Endothelial cell of umbilical vein (primary cell): Measurements from ENCODE around the gene DNAH10. TPM values are rescaled to one million over a fixed set of nuclear protein-coding genes. Genes with fewer than 3 reads are reported as not detected.

Source experiments
- BruUV-seq: library from RNA; stranded (reverse); fragments of 400-500 nt; replicated peaks from 2 replicates; lab custom pipeline; 2021; lab: Mats Ljungman, UMichigan
- CTCF ChIA-PET: fragments of 300-600, 350-600 bp; sonication (Branson Sonifier 250); formaldehyde crosslinking; loops from one replicate; lab custom pipeline; 2021; ENCODE audit warnings: antibody characterized with exemption, inconsistent platforms; lab: Charles Lee
- POLR2A ChIA-PET: fragments of 300-600, 350-600 bp; sonication (Branson Sonifier 250); formaldehyde crosslinking; loops from one replicate; lab custom pipeline; 2021; ENCODE audit warnings: antibody characterized with exemption, inconsistent platforms; lab: Charles Lee
- DNase-seq: peaks from one replicate; pipeline ENCODE4 v3.0.0-alpha.2; 2011; ENCODE audit warnings: low read depth, low spot score
- FAIRE-seq: peaks from 2 replicates; lab custom pipeline; 2011; peaks lifted over from hg19 to GRCh38; lab: Jason Lieb, UNC
- H2AFZ ChIP-seq: 2 replicates; pipeline ENCODE4 v1.6.0; 2012; ENCODE audit warnings: low read depth, low read length, control low read depth, inconsistent platforms
- H3K27ac ChIP-seq: 2 replicates; pipeline ENCODE4 v1.5.1; 2011; ENCODE audit warnings: low read depth, mild to moderate bottlenecking, control low read depth, low read length, moderate library complexity; ENCODE audit not compliant: insufficient read depth
- H3K27me3 ChIP-seq, 2 experiments: 2 replicates each; pipeline versions ENCODE4 v1.6.0 to v1.6.1; 2011; ENCODE audit warnings: low read length in 2 of 2, mixed read lengths in 1 of 2; ENCODE audit not compliant: control insufficient read depth in 2 of 2, insufficient read depth in 2 of 2
- H3K36me3 ChIP-seq, 2 experiments: 2 replicates in 1 of 2; 3 replicates in 1 of 2; pipeline ENCODE4 v1.5.1; 2011; ENCODE audit warnings: low read length in 2 of 2, mild to moderate bottlenecking in 1 of 2, moderate library complexity in 1 of 2; ENCODE audit not compliant: control insufficient read depth in 2 of 2, insufficient read depth in 2 of 2; ENCODE audit errors: extremely low read depth in 1 of 2
- H3K4me1 ChIP-seq: 3 replicates; pipeline ENCODE4 v1.5.1; 2011; ENCODE audit warnings: mild to moderate bottlenecking, low read length; ENCODE audit not compliant: control insufficient read depth, insufficient read depth; ENCODE audit errors: extremely low read depth
- H3K4me2 ChIP-seq: 2 replicates; pipeline ENCODE4 v1.6.1; 2011; ENCODE audit warnings: low read length, control low read depth, mixed read lengths; ENCODE audit not compliant: insufficient read depth
- H3K4me3 ChIP-seq, 3 experiments: fragments of 200-600 bp in 1 of 3; sonication (generic), shearing (Covaris generic) in 1 of 3; replicated peaks in 1 of 3; 2 replicates each; pipeline ENCODE4 v1.5.1; 2011 to 2016; ENCODE audit warnings: control low read depth in 3 of 3, low read length in 3 of 3, mild to moderate bottlenecking in 2 of 3, inconsistent platforms in 1 of 3, low read depth in 1 of 3, moderate library complexity in 1 of 3; ENCODE audit not compliant: insufficient read depth in 1 of 3
- H3K79me2 ChIP-seq: 2 replicates; pipeline ENCODE4 v1.6.0; 2012; ENCODE audit warnings: low read length, inconsistent platforms; ENCODE audit not compliant: control insufficient read depth, insufficient read depth
- H3K9ac ChIP-seq: replicated peaks from 2 replicates; pipeline ENCODE3; 2011; ENCODE audit warnings: low read length, control low read depth; ENCODE audit not compliant: insufficient read depth; ENCODE audit errors: extremely low read depth
- H3K9me1 ChIP-seq: replicated peaks from 3 replicates; pipeline ENCODE4 v1.6.0; 2011; ENCODE audit warnings: mild to moderate bottlenecking, low read length; ENCODE audit not compliant: control insufficient read depth, insufficient read depth; ENCODE audit errors: extremely low read depth
- H3K9me3 ChIP-seq: replicated peaks from 2 replicates; pipeline ENCODE4 v1.5.1; 2012; ENCODE audit warnings: low read length, inconsistent platforms; ENCODE audit not compliant: control insufficient read depth, insufficient read depth
- H4K20me1 ChIP-seq: replicated peaks from 2 replicates; pipeline ENCODE3; 2011; ENCODE audit warnings: mild to moderate bottlenecking, low read length; ENCODE audit not compliant: control insufficient read depth, insufficient read depth; ENCODE audit errors: extremely low read depth
- EZH2 ChIP-seq: IDR thresholded peaks from 2 replicates; pipeline ENCODE4 v1.6.1; 2012; ENCODE audit warnings: borderline replicate concordance, low read depth, mild to moderate bottlenecking, moderate library complexity, low read length, inconsistent platforms; ENCODE audit not compliant: severe bottlenecking
- FOS ChIP-seq: IDR thresholded peaks from 2 replicates; pipeline ENCODE4 v1.6.1; 2011; ENCODE audit warnings: mild to moderate bottlenecking, low read length, moderate library complexity, borderline replicate concordance; ENCODE audit not compliant: insufficient read depth
- GATA2 ChIP-seq: IDR thresholded peaks from 2 replicates; pipeline ENCODE4 v1.7.0; 2011; ENCODE audit warnings: low read depth, mild to moderate bottlenecking, moderate library complexity, mixed read lengths, low read length; ENCODE audit not compliant: insufficient read length, insufficient read depth
- JUN ChIP-seq: IDR thresholded peaks from 2 replicates; pipeline ENCODE4 v1.6.1; 2011; ENCODE audit warnings: borderline replicate concordance, low read depth; ENCODE audit not compliant: insufficient read length, insufficient read depth
- MYC ChIP-seq: IDR thresholded peaks from one replicate; pipeline ENCODE4 v1.6.1; 2011; ENCODE audit warnings: mild to moderate bottlenecking, low read depth, low read length
- POLR2A ChIP-seq: IDR thresholded peaks from 2 replicates; pipeline ENCODE4 v1.6.1; 2012; ENCODE audit warnings: low read depth, mild to moderate bottlenecking, control low read depth, low read length
- POLR2AphosphoS5 ChIP-seq: IDR thresholded peaks from 2 replicates; pipeline ENCODE4 v1.6.1; 2012; ENCODE audit warnings: low read depth, mild to moderate bottlenecking, control low read depth, low read length, moderate library complexity; ENCODE audit not compliant: insufficient read depth
- dilution Hi-C: fragments of 300-500 bp; cut with MboI; formaldehyde crosslinking; loops from one replicate; pipeline ENCODE4 v1.15.0; 2019; ENCODE audit warnings: low sequenced_read_pairs; ENCODE audit not compliant: extremely low pct_ligation_motif_present
- intact Hi-C: fragments of 100-400 bp; cut with micrococcal nuclease; formaldehyde crosslinking; loops from one replicate; pipeline ENCODE4 v1.10.0; 2022
- polyA plus RNA-seq, 4 experiments: library from polyadenylated mRNA; depleted of rRNA in 3 of 4; stranded (reverse) in 3 of 4; unstranded in 1 of 4; fragments of >200 nt; gene quantifications; 2 replicates each; pipeline versions ENCODE4 v1.2.1 to v1.2.3, GENCODE V29; 2011 to 2012; ENCODE audit warnings: missing spikeins in 1 of 4
- total RNA-seq: library from RNA; stranded (reverse); gene quantifications from 2 replicates; pipeline ENCODE4 v1.2.3, GENCODE V29; 2021
- TF ChIP-seq, protein P1 (sequence below), 2 donors: IDR thresholded peaks; 1 replicate in 1 of 2; 2 replicates in 1 of 2; pipeline ENCODE4 v1.5.1; 2011; ENCODE audit warnings: low read length in 2 of 2, mild to moderate bottlenecking in 2 of 2, moderate library complexity in 2 of 2, control low read depth in 1 of 2, inconsistent platforms in 1 of 2, low read depth in 1 of 2; ENCODE audit not compliant: insufficient read depth in 1 of 2; ENCODE audit errors: extremely low read depth in 1 of 2
- TF ChIP-seq, protein P2 (sequence below): IDR thresholded peaks from 2 replicates; pipeline ENCODE4 v1.6.1; 2011; ENCODE audit not compliant: insufficient read depth, insufficient read length

The DNAH10 gene
- total and polyA plus RNA-seq, 2 donors (not counting 3 experiments of a cell fraction or from before 2014, with no cell fraction given): 0.04 to 0.31 TPM

- peaks cover 20% of the 10 kb centered on the region for H3K79me2 ChIP-seq
- dilution Hi-C loops (no loop called here), intact Hi-C loops (loop anchor here (5.0 kb wide), 1 partner anchor 180 kb away; no protein-coding TSS in a partner anchor)
- H3K9me3 ChIP-seq: no peaks in the 10 kb centered on the region
- H3K9me1 ChIP-seq: no peaks in the 10 kb centered on the region
- H3K27me3 ChIP-seq: no peaks in the 10 kb centered on the region
- H4K20me1 ChIP-seq: no peaks in the 10 kb centered on the region
- no peak overlapping the region for H2AFZ ChIP-seq
- DNase-seq (no peak), FAIRE-seq (no peak)
- H3K27ac ChIP-seq: no peak overlapping the region
- no peak overlapping the region for H3K9ac ChIP-seq
- H3K4me2 ChIP-seq: no peak overlapping the region
- H3K36me3 ChIP-seq: peaks cover 0 to 12% of the 10 kb centered on the region in 2 experiments
- ChIA-PET CTCF (interaction anchor here (0.6 to 6.3 kb wide), 4 partner anchors 8 to 182 kb away, joined by 3 to 106 read pairs (median 4); no protein-coding TSS in a partner anchor), POLR2A (no interaction called here)
- no peaks in the 10 kb centered on the region for H3K4me1 ChIP-seq
- no TSS peak for BruUV-seq
- H3K4me3 ChIP-seq: no peak overlapping the region
- TF ChIP-seq, protein P1, sequence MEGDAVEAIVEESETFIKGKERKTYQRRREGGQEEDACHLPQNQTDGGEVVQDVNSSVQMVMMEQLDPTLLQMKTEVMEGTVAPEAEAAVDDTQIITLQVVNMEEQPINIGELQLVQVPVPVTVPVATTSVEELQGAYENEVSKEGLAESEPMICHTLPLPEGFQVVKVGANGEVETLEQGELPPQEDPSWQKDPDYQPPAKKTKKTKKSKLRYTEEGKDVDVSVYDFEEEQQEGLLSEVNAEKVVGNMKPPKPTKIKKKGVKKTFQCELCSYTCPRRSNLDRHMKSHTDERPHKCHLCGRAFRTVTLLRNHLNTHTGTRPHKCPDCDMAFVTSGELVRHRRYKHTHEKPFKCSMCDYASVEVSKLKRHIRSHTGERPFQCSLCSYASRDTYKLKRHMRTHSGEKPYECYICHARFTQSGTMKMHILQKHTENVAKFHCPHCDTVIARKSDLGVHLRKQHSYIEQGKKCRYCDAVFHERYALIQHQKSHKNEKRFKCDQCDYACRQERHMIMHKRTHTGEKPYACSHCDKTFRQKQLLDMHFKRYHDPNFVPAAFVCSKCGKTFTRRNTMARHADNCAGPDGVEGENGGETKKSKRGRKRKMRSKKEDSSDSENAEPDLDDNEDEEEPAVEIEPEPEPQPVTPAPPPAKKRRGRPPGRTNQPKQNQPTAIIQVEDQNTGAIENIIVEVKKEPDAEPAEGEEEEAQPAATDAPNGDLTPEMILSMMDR (IDR thresholded peaks at IDR 0.05; ENCODE audit: extremely low read depth in 1 of 2, insufficient read depth in 1 of 2, low read depth in 1 of 2, low read length in 2 of 2): no peak
- TF ChIP-seq EZH2: no peak
- no peak for TF ChIP-seq POLR2AphosphoS5
- TF ChIP-seq GATA2: no peak
- TF ChIP-seq JUN: no peak
- TF ChIP-seq, protein P2, sequence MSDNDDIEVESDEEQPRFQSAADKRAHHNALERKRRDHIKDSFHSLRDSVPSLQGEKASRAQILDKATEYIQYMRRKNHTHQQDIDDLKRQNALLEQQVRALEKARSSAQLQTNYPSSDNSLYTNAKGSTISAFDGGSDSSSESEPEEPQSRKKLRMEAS: no peak
- no peak for TF ChIP-seq MYC
- no peak for TF ChIP-seq POLR2A
- no peak for TF ChIP-seq FOS
Measured at GRCh38 chr12:123982269-123982668, 220.2 kb downstream of the DNAH10 start.
